NCI-H1417 (cell line): Measurements from ENCODE around the gene FANCC.

Experiments
- DNase-seq, 3 experiments: peaks; one replicate each; lab custom pipeline; 2025; lab: John Stamatoyannopoulos, UW

Gene FANCC

GRCh38 chr9:95087659-95088242 is 229.8 kb downstream of the FANCC start:
- no peak for DNase-seq

- DNase-seq: no peak
Observed at GRCh38 chr9:95086564-95086955, 230.9 kb downstream of the FANCC start.

DNA sequence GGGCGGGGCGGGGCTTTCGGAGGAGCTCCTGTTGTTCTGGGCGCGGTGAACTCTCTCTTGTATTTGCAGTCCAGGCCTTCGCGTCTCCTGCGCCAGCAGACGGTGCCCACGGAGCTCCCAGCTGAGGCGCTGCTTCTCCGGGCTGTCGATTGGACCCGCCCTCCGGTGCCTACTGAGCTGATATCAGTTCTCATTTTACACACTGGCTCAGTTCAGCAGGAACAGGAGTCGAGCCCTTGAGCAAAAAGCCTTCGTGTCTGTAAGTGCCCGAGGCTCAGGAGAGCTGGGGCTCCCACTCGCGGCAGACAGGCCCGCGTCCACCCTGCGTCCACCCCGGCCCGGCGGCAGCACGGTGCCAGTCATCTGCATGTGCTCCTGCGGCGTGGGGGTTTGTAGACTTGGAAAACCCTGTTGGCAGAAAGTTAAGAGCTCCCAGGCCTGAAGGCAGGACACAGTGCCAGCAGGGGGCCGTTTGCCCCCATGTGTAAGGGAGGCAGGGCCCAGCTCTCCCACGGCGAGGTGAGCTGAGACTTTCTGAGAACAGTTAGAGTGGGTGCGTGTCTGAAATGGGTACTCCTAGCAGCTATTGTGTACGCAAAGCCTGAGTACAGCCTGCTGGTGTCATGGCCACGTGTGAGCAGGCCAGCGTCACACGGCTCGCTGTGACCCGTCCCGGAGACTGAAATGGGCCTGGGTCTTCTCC is 231.5 kb downstream of the FANCC start:
- peak in 1 of 3 experiments; percentile 45 for DNase-seq

- DNase-seq: peak in 1 of 3 experiments; percentile 18
Observed at GRCh38 chr9:95085036-95085770, 232.3 kb downstream of the FANCC start.

GRCh38 chr9:95084254-95084934 is 233.1 kb downstream of the FANCC start:
- DNase-seq: no peak

- no peak for DNase-seq
Observed at GRCh38 chr9:95083086-95083768, 234.3 kb downstream of the FANCC start.

GRCh38 chr9:95082401-95083084 is 235.0 kb downstream of the FANCC start:
- DNase-seq: no peak

DNA sequence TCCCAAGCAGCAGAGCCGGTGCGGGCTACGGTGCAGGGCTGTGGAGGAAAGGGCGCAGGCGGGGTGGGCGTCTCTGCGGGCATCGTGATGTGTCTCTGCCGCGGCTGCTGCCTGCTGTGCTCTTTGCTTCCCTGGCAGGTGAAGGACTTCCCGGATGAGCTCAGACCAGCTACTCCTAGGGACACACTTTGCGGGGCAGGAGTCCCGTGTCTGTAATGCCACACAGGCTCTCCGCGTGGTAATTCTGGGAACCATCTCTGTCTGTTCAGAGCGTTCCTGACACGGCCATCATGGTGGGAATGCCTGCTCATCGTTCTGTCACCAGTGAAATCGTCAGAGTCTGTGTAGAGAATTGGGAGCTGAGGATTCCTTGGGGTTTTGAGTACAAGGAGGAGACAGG is 235.5 kb downstream of the FANCC start:
- no peak for DNase-seq

DNA sequence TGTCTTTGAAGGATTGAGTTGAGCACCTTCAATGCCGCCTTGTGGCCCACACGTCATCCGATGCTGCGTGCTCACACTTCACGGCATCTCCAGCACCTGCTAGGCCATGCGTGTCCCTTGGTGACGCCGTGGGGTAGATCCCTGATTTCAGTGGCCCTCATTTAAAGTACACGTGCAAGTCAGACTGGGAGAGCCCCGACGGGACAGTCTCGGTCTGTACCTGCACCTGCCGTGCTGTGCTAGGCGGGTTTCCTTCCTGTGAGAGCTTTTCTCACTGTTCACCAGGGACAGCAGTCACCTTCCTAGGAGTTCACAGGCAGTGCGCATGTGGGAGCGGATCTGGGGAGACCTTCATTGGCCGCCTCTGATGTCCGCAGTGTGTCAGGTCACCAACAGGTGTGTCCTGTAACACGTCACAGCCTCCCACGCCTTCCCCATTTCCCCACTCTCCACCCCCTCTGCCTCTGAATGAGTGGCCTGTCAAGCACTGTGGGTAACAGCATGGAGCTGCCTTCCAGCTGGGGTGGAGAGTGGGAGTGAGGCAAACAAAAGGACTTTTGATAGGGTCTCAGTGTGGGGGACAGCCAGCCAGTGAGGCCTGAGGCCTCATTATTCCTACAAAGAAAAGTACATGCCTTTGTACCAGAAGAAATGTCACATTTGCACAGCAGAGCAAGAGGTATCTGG is 236.4 kb downstream of the FANCC start:
- DNase-seq: peak in 1 of 3 experiments; percentile 40

DNA sequence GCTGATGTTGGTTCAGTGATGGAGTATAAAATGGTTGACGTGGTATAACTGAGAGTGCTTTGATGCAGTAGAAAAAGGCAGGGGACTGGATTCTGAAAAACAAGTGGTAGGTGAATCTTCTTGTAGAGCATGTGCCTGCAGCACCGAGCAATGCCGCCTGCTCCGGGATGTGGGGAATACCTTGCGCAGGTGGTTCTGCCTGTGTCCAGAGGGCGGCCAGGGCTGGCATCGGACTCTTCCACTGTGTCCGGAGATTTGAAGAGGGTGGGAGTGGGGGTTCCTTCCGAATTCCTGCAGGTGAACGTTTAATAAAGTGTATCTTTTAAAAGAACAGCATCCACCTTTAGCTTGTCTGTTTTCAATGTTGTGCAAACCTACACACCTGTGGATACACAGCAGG is 238.0 kb downstream of the FANCC start:
- DNase-seq: no peak

DNA sequence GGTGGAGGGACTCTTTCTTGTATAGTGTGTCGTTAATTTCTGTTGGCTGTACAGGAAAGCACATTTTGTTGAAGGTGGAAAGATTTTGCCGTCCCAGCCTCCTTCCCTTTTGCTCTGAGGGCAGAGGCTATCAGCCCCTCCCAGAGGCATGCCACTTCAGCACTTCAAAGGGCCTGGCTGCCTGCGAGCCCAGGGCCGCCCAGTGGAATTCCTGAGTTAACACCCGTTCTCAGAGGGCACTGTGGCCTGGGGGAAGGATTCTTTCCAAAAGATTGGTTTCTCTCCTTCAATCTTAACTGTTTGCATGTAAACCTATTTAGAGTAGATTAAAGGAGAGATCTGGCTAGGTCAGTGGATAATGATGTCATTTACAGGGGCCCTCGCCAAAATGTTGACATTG is 238.6 kb downstream of the FANCC start:
- DNase-seq: no peak

DNA sequence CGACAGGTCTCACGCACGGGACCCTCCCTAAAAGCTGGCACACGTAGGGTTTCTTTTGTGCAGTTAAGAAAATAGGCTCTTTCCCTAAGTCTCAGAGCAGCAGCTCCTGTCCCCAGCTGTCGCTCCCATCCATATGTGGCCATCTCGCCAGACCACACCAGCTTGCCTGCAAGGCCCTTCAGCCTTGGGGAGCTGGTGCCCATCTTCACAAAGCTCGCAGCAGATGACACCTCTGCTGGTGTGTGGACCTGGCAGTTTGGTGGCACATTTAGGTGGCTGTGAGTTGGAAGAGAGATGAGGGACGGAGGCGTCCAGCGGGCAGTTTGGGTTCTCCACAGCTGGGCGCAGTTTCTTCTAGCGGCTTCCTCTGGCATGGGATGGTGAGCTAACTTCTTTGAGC is 239.0 kb downstream of the FANCC start:
- DNase-seq: no peak

- no peak for DNase-seq
Observed at GRCh38 chr9:95077766-95078370, 239.6 kb downstream of the FANCC start.

DNA sequence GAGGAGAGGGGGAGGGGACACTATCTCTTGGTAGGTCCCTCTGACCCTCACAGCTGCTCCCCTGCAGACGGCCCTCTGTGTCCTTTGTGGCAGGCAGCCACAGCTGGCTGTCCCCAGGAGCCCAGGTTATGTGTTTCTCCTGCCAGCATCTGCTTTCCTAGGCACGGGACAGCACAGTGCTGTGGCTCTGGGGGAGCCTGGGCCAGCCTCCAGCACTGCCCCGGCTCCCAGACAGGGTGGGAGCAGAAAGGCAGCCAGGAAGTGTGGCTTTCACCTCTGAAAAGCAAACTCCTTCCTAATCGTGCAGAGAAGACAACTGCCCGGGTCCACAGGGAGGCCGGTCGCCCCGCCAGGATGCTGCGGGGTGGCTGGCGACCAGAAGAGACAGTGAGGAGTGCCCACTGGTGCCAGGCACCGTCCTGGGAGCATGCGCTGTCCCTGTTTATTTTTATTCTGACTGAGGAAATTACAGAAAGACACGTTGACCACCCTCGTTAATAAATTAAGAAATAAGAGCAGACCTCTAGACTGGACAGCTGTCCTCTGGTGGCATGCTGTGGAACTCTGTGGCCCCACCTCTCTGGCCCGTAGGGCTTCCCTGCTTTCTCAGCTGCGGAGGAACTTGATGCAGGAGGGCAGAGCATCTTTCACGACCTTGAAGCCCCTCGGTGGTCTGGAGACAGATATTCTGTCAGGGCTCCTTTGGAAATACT is 240.3 kb downstream of the FANCC start:
- no peak for DNase-seq

DNA sequence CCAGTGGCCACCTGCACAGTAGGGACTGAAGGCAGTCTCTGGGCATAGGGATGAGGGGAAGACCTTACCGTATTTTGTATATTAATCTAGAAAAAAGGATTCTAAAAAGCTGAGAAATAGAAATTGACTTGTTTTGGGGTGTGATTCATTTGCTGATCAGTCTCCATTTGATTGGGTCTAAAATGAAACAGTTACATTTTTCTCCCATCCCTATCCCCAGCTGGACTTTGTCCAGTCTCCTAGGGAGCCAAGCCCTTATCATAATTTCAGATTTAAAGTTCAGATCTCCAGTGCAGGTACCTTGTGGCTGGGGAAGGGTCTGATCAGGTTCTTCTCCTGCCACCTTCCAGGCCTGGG is 240.8 kb downstream of the FANCC start:
- DNase-seq: no peak

DNA sequence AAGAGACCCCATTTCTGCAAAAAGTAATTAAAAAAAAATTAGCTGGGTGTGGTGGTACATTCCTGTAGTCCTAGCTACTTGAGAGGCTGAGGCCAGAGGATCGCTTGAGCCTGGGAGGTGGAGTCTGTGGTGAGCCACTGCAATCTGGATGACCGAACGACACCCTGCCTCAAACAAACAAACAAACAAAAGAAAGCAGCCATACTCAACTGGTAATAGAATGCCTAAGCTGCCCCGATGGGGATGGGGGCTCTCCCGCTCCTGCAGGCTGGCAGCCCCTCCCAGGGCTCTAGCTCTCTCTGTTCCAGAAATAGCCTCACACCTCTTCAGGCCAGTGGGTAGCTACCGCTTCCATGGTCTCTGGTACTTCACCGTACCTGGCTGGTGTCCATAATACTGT is 241.8 kb downstream of the FANCC start:
- no peak for DNase-seq

DNA sequence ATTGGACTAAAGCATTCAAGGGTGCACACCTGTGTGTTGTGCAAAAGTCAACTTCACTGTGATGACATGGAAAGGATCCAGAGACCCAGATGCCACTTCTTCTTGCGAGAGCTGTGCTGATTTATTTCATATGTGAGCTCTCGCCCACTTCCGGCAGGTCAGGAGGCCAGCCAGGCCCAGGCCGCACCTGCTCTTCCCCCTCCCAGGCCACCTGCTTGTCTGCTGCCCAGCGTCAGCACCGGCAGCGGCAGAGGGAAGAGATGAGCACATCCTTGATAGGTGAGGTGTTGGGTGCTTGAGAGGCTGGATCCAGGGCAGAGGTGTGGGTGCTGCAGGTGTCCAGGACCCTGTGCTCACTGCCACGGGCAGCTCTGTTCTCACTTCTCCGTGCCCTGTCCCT is 242.9 kb downstream of the FANCC start:
- DNase-seq: peak; percentile 22 to 87 (median 57)

- no peak for DNase-seq
Observed at GRCh38 chr9:95073918-95074317, 243.6 kb downstream of the FANCC start.

GRCh38 chr9:95073042-95073607 is 244.4 kb downstream of the FANCC start:
- DNase-seq: no peak

DNA sequence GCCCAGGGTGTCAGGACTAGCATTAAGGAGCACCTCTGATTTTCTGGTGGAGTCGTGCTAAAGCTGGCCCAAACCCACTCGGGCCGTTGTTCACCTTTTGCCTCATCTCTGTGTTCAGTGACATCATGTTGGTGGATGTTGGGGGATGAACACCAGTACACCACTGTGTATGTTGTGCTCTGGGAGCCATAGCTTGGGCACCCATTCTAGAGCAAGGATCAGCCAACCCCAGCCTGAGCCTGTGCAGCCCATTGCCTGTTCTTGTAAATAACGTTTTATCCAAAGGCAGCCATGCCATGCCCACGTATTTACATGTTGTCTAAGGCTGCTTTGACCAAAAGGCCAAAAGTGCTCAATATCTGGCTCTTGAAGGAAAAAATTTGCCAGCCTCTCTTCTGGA is 245.6 kb downstream of the FANCC start:
- DNase-seq: no peak
